Neural cell (in vitro differentiated cells): ENCODE data around the gene ZNF536. TPM values are rescaled to one million over a fixed set of nuclear protein-coding genes. Genes with fewer than 3 reads are reported as not detected.

Source experiments
- H2AFZ ChIP-seq: fragments of 200-600, 300-800 bp; sonication (generic), shearing (Covaris generic); 2 replicates; pipeline ENCODE4 v1.6.0; 2014; ENCODE audit warnings: low read depth, mild to moderate bottlenecking, antibody characterized with exemption, low read length, moderate library complexity
- H3F3A ChIP-seq: fragments of 200-600 bp; shearing (Covaris generic); 2 replicates; pipeline ENCODE4 v1.6.1; 2016; ENCODE audit warnings: mild to moderate bottlenecking, moderate library complexity, mixed read lengths, antibody characterized with exemption, low read length; ENCODE audit not compliant: insufficient read depth, poor library complexity, severe bottlenecking
- H3K27ac ChIP-seq: fragments of 200-600, 300-800 bp; sonication (generic), shearing (Covaris generic); 2 replicates; pipeline ENCODE4 v1.5.1; 2014; ENCODE audit warnings: mild to moderate bottlenecking, low read length, moderate library complexity
- H3K27me3 ChIP-seq: fragments of 300-800, 200-600 bp; sonication (generic), shearing (Covaris generic); 2 replicates; pipeline ENCODE4 v1.6.0; 2014; ENCODE audit warnings: mild to moderate bottlenecking, low read depth, low read length, moderate library complexity; ENCODE audit not compliant: insufficient read depth
- H3K36me3 ChIP-seq: fragments of 300-800, 200-600 bp; sonication (generic), shearing (Covaris generic); 2 replicates; pipeline ENCODE4 v1.5.1; 2014; ENCODE audit warnings: mild to moderate bottlenecking, antibody characterized with exemption, low read length, moderate library complexity; ENCODE audit not compliant: insufficient read depth
- H3K4me2 ChIP-seq: fragments of 300-800, 200-600 bp; sonication (generic), shearing (Covaris generic); 2 replicates; pipeline ENCODE4 v1.6.0; 2014; ENCODE audit warnings: mild to moderate bottlenecking, low read length
- H3K4me3 ChIP-seq: fragments of 300-800, 200-600 bp; sonication (generic), shearing (Covaris generic); 2 replicates; pipeline ENCODE4 v1.5.1; 2014; ENCODE audit warnings: mild to moderate bottlenecking, low read length, moderate library complexity
- H3K79me2 ChIP-seq: fragments of 200-600 bp; shearing (Covaris generic); replicated peaks from 2 replicates; pipeline ENCODE4 v1.6.0; 2014; ENCODE audit warnings: mild to moderate bottlenecking, low read length, moderate library complexity; ENCODE audit not compliant: insufficient read depth
- H3K9ac ChIP-seq: fragments of 300-800, 200-600 bp; sonication (generic), shearing (Covaris generic); 2 replicates; pipeline ENCODE4 v1.6.1; 2016; ENCODE audit warnings: mild to moderate bottlenecking, low read length, mixed read lengths
- H3K9me2 ChIP-seq: fragments of 200-600 bp; shearing (Covaris generic); 2 replicates; pipeline ENCODE4 v1.6.1; 2016; ENCODE audit warnings: mild to moderate bottlenecking, low read length, mixed read lengths; ENCODE audit not compliant: insufficient read depth
- H3K9me3 ChIP-seq: fragments of 200-600, 300-800 bp; sonication (generic), shearing (Covaris generic); 2 replicates; pipeline ENCODE4 v1.6.1; 2016; ENCODE audit warnings: mild to moderate bottlenecking, mixed run types, low read length, moderate library complexity, mixed read lengths
- H4K20me1 ChIP-seq: fragments of 200-600 bp; shearing (Covaris generic); 2 replicates; pipeline ENCODE4 v1.6.1; 2016; ENCODE audit warnings: mild to moderate bottlenecking, mixed run types; ENCODE audit not compliant: insufficient read depth
- CTCF ChIP-seq: fragments of 450-650 bp; IDR thresholded peaks from 2 replicates; pipeline ENCODE4 v1.5.1; 2014; ENCODE audit warnings: antibody characterized with exemption, mild to moderate bottlenecking, moderate library complexity; ENCODE audit not compliant: poor library complexity, severe bottlenecking
- EP300 ChIP-seq: fragments of 450-650 bp; conservative IDR thresholded peaks from 2 replicates; pipeline ENCODE4 v1.6.1; 2014; ENCODE audit warnings: antibody characterized with exemption, mild to moderate bottlenecking, moderate library complexity; ENCODE audit not compliant: poor library complexity, severe bottlenecking
- EZH2 ChIP-seq: fragments of 200-600, 300-800 bp; shearing (Covaris generic), sonication (generic); IDR thresholded peaks from 2 replicates; pipeline ENCODE4 v1.6.1; 2014; ENCODE audit warnings: antibody characterized with exemption, low read length, borderline replicate concordance, mild to moderate bottlenecking; ENCODE audit not compliant: insufficient read depth, poor library complexity, severe bottlenecking
- MXI1 ChIP-seq: fragments of 450-650 bp; conservative IDR thresholded peaks from 2 replicates; pipeline ENCODE4 v1.6.1; 2014; ENCODE audit warnings: antibody characterized with exemption, mild to moderate bottlenecking; ENCODE audit not compliant: poor library complexity, severe bottlenecking
- POLR2AphosphoS5 ChIP-seq: IDR thresholded peaks from 2 replicates; pipeline ENCODE4 v1.6.1; 2012
- RAD21 ChIP-seq: fragments of 450-650 bp; conservative IDR thresholded peaks from 2 replicates; pipeline ENCODE4 v1.6.1; 2014; ENCODE audit warnings: antibody characterized with exemption, mild to moderate bottlenecking, moderate library complexity
- REST ChIP-seq: IDR thresholded peaks from 2 replicates; pipeline ENCODE4 v1.6.1; 2012; ENCODE audit warnings: borderline replicate concordance
- SMC3 ChIP-seq: fragments of 450-650 bp; conservative IDR thresholded peaks from 2 replicates; pipeline ENCODE4 v1.6.1; 2014; ENCODE audit warnings: antibody characterized with exemption, mild to moderate bottlenecking, moderate library complexity; ENCODE audit not compliant: poor library complexity
- TAF1 ChIP-seq: IDR thresholded peaks from 2 replicates; pipeline ENCODE4 v1.6.1; 2012; ENCODE audit warnings: low read depth
- polyA plus RNA-seq: library from polyadenylated mRNA; depleted of rRNA; stranded (reverse); fragments of >200 nt; gene quantifications from 2 replicates; pipeline ENCODE4 v1.2.3, GENCODE V29; 2014

ZNF536 gene
- polyA plus RNA-seq, 1 donor from 2014 or later, result 13.9 TPM

GRCh38 chr19:30361107-30361447 is 11.1 kb upstream of the ZNF536 start:
- Histone ChIP-seq H3K4me3 (no peak overlapping the region), H2AFZ (no peak overlapping the region), H3K9me2 (no peaks in the 10 kb centered on the region), H3K27me3 (no peaks in the 10 kb centered on the region), H3K9ac (no peak overlapping the region), H4K20me1 (no peaks in the 10 kb centered on the region), H3K4me2 (no peak overlapping the region), H3F3A (no peaks in the 10 kb centered on the region), H3K27ac (no peak overlapping the region), H3K79me2 (no peaks in the 10 kb centered on the region), H3K36me3 (no peaks in the 10 kb centered on the region), H3K9me3 (no peaks in the 10 kb centered on the region)
- TF ChIP-seq CTCF, result no peak
- no peak for TF ChIP-seq TAF1
- TF ChIP-seq POLR2AphosphoS5, result no peak
- TF ChIP-seq RAD21, result no peak
- TF ChIP-seq EP300, result no peak
- TF ChIP-seq MXI1, result no peak
- no peak for TF ChIP-seq SMC3

GRCh38 chr19:30361721-30362120 is 10.5 kb upstream of the ZNF536 start:
- Histone ChIP-seq H3K9me3 (no peaks in the 10 kb centered on the region), H3K27me3 (no peaks in the 10 kb centered on the region), H3K9me2 (no peaks in the 10 kb centered on the region), H3K9ac (no peak overlapping the region), H3K36me3 (no peaks in the 10 kb centered on the region), H3K79me2 (no peaks in the 10 kb centered on the region), H3F3A (no peaks in the 10 kb centered on the region), H3K4me2 (no peak overlapping the region), H3K27ac (no peak overlapping the region), H2AFZ (no peak overlapping the region), H4K20me1 (no peaks in the 10 kb centered on the region), H3K4me3 (no peak overlapping the region)
- TF ChIP-seq EZH2 (no peak), CTCF (no peak), EP300 (no peak), SMC3 (no peak), POLR2AphosphoS5 (no peak), REST (no peak), TAF1 (no peak), MXI1 (no peak), RAD21 (no peak)
